Dendritic cell treated with granulocyte-macrophage colony-stimulating factor and Interleukin-4, amounts not matched to agents 40 ng/mL and 50 ng/mL, for 4 days (primary cell): ENCODE data around the gene EYS.
"Not testable (repeated sequence)": the region's sequence is repeated elsewhere in the genome, so short reads cannot be mapped to it uniquely, and the experiment has no call there.

Experiments used
- H3K27ac Mint-ChIP-seq: one replicate; pipeline ENCODE4 v1.8.0; 2022; ENCODE audit warnings: mild to moderate bottlenecking, mixed read lengths
- H3K27me3 Mint-ChIP-seq: one replicate; pipeline ENCODE4 v1.8.0; 2022; ENCODE audit warnings: mild to moderate bottlenecking, mixed read lengths
- H3K36me3 Mint-ChIP-seq: one replicate; pipeline ENCODE4 v1.8.0; 2022; ENCODE audit warnings: low read depth, mixed read lengths
- H3K4me1 Mint-ChIP-seq: one replicate; pipeline ENCODE4 v1.8.0; 2022; ENCODE audit warnings: low read depth, mixed read lengths
- H3K4me3 Mint-ChIP-seq: one replicate; pipeline ENCODE4 v1.8.0; 2022; ENCODE audit warnings: mild to moderate bottlenecking, moderate library complexity, mixed read lengths
- H3K9me3 Mint-ChIP-seq: one replicate; pipeline ENCODE4 v1.8.0; 2022; ENCODE audit warnings: mixed read lengths
- intact Hi-C: fragments of 100-400 bp; cut with micrococcal nuclease; formaldehyde crosslinking; loops from one replicate; pipeline ENCODE4 v1.15.0; 2022

The EYS gene

GRCh38 chr6:65667916-65668656 is 38.9 kb downstream of the EYS start:
- Mint-ChIP-seq H3K4me3 (no peak overlapping the region), H3K4me1 (no peaks in the 10 kb centered on the region), H3K27ac (no peak overlapping the region), H3K9me3 (peaks cover 15% of the 10 kb centered on the region), H3K36me3 (no peaks in the 10 kb centered on the region), H3K27me3 (no peaks in the 10 kb centered on the region)
- intact Hi-C loops: no loop called here

- Mint-ChIP-seq H3K27ac (no peak overlapping the region), H3K9me3 (peaks cover 30% of the 10 kb centered on the region), H3K27me3 (no peaks in the 10 kb centered on the region), H3K36me3 (no peaks in the 10 kb centered on the region), H3K4me1 (no peaks in the 10 kb centered on the region), H3K4me3 (no peak overlapping the region)
- intact Hi-C loops: no loop called here
Observed at GRCh38 chr6:65650086-65650485, 56.9 kb downstream of the EYS start.

- H3K27ac Mint-ChIP-seq: no peak overlapping the region
- no peaks in the 10 kb centered on the region for H3K4me1 Mint-ChIP-seq
- no peak overlapping the region for H3K4me3 Mint-ChIP-seq
- H3K9me3 Mint-ChIP-seq: peaks cover 35% of the 10 kb centered on the region
- intact Hi-C loops: no loop called here
- no peaks in the 10 kb centered on the region for H3K27me3 Mint-ChIP-seq
- no peaks in the 10 kb centered on the region for H3K36me3 Mint-ChIP-seq
Observed at GRCh38 chr6:65649392-65649791, 57.6 kb downstream of the EYS start.

- no peaks in the 10 kb centered on the region for H3K27me3 Mint-ChIP-seq
- H3K9me3 Mint-ChIP-seq: peaks cover 42% of the 10 kb centered on the region
- no peak overlapping the region for H3K4me3 Mint-ChIP-seq
- H3K27ac Mint-ChIP-seq: no peak overlapping the region
- no peaks in the 10 kb centered on the region for H3K4me1 Mint-ChIP-seq
- intact Hi-C loops: no loop called here
- no peaks in the 10 kb centered on the region for H3K36me3 Mint-ChIP-seq
Observed at GRCh38 chr6:65646544-65646943, 60.5 kb downstream of the EYS start.

GRCh38 chr6:65642776-65643175 is 64.2 kb downstream of the EYS start:
- H3K27me3 Mint-ChIP-seq: no peaks in the 10 kb centered on the region
- H3K36me3 Mint-ChIP-seq: no peaks in the 10 kb centered on the region
- H3K4me1 Mint-ChIP-seq: no peaks in the 10 kb centered on the region
- no peak overlapping the region for H3K4me3 Mint-ChIP-seq
- H3K9me3 Mint-ChIP-seq: peaks cover 39% of the 10 kb centered on the region
- no peak overlapping the region for H3K27ac Mint-ChIP-seq
- intact Hi-C loops: no loop called here

- Mint-ChIP-seq H3K4me1 (peaks cover 6% of the 10 kb centered on the region), H3K9me3 (no peaks in the 10 kb centered on the region), H3K27ac (no peak overlapping the region), H3K4me3 (no peak overlapping the region), H3K27me3 (no peaks in the 10 kb centered on the region), H3K36me3 (no peaks in the 10 kb centered on the region)
- intact Hi-C loops: no loop called here
Observed at GRCh38 chr6:65638047-65638831, 68.8 kb downstream of the EYS start.

- no peaks in the 10 kb centered on the region for H3K27me3 Mint-ChIP-seq
- H3K4me3 Mint-ChIP-seq: no peak overlapping the region
- no peaks in the 10 kb centered on the region for H3K9me3 Mint-ChIP-seq
- no peak overlapping the region for H3K27ac Mint-ChIP-seq
- intact Hi-C loops: no loop called here
- no peaks in the 10 kb centered on the region for H3K36me3 Mint-ChIP-seq
- H3K4me1 Mint-ChIP-seq: peaks cover 6% of the 10 kb centered on the region
Observed at GRCh38 chr6:65637289-65638046, 69.6 kb downstream of the EYS start.

- no peaks in the 10 kb centered on the region for H3K36me3 Mint-ChIP-seq
- no peak overlapping the region for H3K27ac Mint-ChIP-seq
- no peaks in the 10 kb centered on the region for H3K27me3 Mint-ChIP-seq
- H3K4me1 Mint-ChIP-seq: peaks cover 6% of the 10 kb centered on the region
- H3K4me3 Mint-ChIP-seq: no peak overlapping the region
- intact Hi-C loops: no loop called here
- H3K9me3 Mint-ChIP-seq: peaks cover 13% of the 10 kb centered on the region
Observed at GRCh38 chr6:65633501-65633900, 73.5 kb downstream of the EYS start.

- Mint-ChIP-seq H3K36me3 (no peaks in the 10 kb centered on the region), H3K4me3 (no peak overlapping the region), H3K27me3 (no peaks in the 10 kb centered on the region), H3K4me1 (peaks cover 6% of the 10 kb centered on the region), H3K27ac (no peak overlapping the region), H3K9me3 (peaks cover 28% of the 10 kb centered on the region)
- intact Hi-C loops: no loop called here
Observed at GRCh38 chr6:65631711-65632110, 75.3 kb downstream of the EYS start.

GRCh38 chr6:65627434-65627999 is 79.5 kb downstream of the EYS start:
- H3K4me3 Mint-ChIP-seq, H3K27ac Mint-ChIP-seq, H3K27me3 Mint-ChIP-seq, H3K36me3 Mint-ChIP-seq, intact Hi-C loops, H3K4me1 Mint-ChIP-seq: not testable (repeated sequence)
- H3K9me3 Mint-ChIP-seq: peaks cover 31% of the 10 kb centered on the region

GRCh38 chr6:65627015-65627414 is 80.0 kb downstream of the EYS start:
- Mint-ChIP-seq H3K27me3 (no peaks in the 10 kb centered on the region), H3K4me1 (no peaks in the 10 kb centered on the region), H3K9me3 (peaks cover 31% of the 10 kb centered on the region), H3K4me3 (no peak overlapping the region), H3K36me3 (no peaks in the 10 kb centered on the region), H3K27ac (no peak overlapping the region)
- intact Hi-C loops: no loop called here

GRCh38 chr6:65623566-65623965 is 83.5 kb downstream of the EYS start:
- intact Hi-C loops: no loop called here
- Mint-ChIP-seq H3K27ac (no peak overlapping the region), H3K9me3 (peaks cover 26% of the 10 kb centered on the region), H3K27me3 (no peaks in the 10 kb centered on the region), H3K4me1 (no peaks in the 10 kb centered on the region), H3K4me3 (no peak overlapping the region), H3K36me3 (no peaks in the 10 kb centered on the region)

- H3K9me3 Mint-ChIP-seq: no peaks in the 10 kb centered on the region
- H3K4me3 Mint-ChIP-seq: no peak overlapping the region
- no peaks in the 10 kb centered on the region for H3K4me1 Mint-ChIP-seq
- no peaks in the 10 kb centered on the region for H3K27me3 Mint-ChIP-seq
- intact Hi-C loops: no loop called here
- H3K27ac Mint-ChIP-seq: no peak overlapping the region
- H3K36me3 Mint-ChIP-seq: no peaks in the 10 kb centered on the region
Observed at GRCh38 chr6:65610746-65611145, 96.3 kb downstream of the EYS start.

GRCh38 chr6:65595540-65595939 is 111.5 kb downstream of the EYS start:
- Mint-ChIP-seq H3K9me3 (peaks cover 6% of the 10 kb centered on the region), H3K27ac (no peak overlapping the region), H3K36me3 (no peaks in the 10 kb centered on the region)

More at GRCh38 chr6:65595540-65595939, 111.5 kb downstream of the EYS start:
- intact Hi-C loops: no loop called here
- Mint-ChIP-seq H3K4me1 (no peaks in the 10 kb centered on the region), H3K27me3 (no peaks in the 10 kb centered on the region), H3K4me3 (no peak overlapping the region)
